Stomach (tissue), 4 donors: ENCODE results near the gene CUX1.

Experiments
- CTCF ChIP-seq, 7 experiments: fragments of 450-650 bp in 4 of 7; fragments of 200-600 bp in 3 of 7; sonication (generic) in 3 of 7; IDR thresholded peaks; one replicate each; pipeline ENCODE4 v1.5.1; 2016 to 2019; ENCODE audit warnings: antibody characterized with exemption in 7 of 7, control low read depth in 2 of 7, mild to moderate bottlenecking in 1 of 7
- EP300 ChIP-seq: sonication (generic); formaldehyde crosslinking; IDR thresholded peaks from one replicate; pipeline ENCODE4 v1.6.1; 2017; ENCODE audit warnings: antibody characterized with exemption
- POLR2A ChIP-seq, 4 donors: fragments of 450-650 bp; IDR thresholded peaks; one replicate each; pipeline ENCODE4 v1.6.1; 2016; ENCODE audit warnings: antibody characterized with exemption in 4 of 4, control low read depth in 2 of 4, mild to moderate bottlenecking in 1 of 4, moderate library complexity in 1 of 4

- TF ChIP-seq POLR2A (IDR thresholded peaks at IDR 0.05) (no peak), CTCF (IDR thresholded peaks at IDR 0.05) (no peak), EP300 (no peak)
Measured at GRCh38 chr7:101858437-101859385, 41.3 kb downstream of the CUX1 start.
